ENCODE data around the gene COL26A1. TPM values are rescaled to one million over a fixed set of nuclear protein-coding genes. Genes with fewer than 3 reads are reported as not detected.
A peak's percentile ranks its signal among the peaks of the same experiment; 100 is the strongest.

The COL26A1 gene
- total RNA-seq, 1 experiment from 2014 or later, result not detected

DNA sequence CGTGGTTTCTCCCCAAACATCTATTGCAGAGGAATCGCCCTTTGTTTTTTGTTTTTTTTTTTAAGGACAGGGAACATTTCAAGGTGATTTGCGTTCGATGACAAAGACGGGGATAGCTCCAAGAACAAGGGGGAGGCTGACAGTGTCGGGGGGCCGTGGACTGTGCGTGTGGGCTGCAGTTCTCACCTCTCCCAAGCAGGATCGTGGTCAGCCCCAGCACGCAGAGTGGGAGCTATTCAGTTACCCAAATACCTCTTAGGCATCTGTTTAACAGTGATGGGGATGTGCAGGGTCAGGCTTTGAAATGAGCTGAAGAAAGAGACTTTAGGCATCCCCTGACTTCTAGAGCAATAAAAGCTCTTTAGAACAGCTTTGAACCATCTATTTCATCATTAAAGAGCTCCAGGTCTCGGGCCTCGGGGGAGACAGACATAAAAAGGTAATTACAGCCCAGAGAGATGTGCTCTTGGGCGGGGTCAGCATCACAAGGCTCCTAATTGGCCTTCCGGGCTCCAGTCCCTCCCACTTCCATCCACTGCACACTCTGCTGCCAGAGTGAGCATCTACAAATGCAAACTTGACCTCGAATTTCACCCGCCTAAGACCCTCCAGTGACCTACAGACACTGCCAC lies 169.2 kb downstream of the COL26A1 start:
- H3K9me3 ChIP-seq (ENCODE audit: low read length), result no peaks in the 10 kb centered on the region
- no peaks in the 10 kb centered on the region for H3K27me3 ChIP-seq (ENCODE audit: low read length)
- no peak overlapping the region for H3K4me2 ChIP-seq (ENCODE audit: low read depth, low read length, poor library complexity, severe bottlenecking)
- H3K79me2 ChIP-seq (ENCODE audit: low read length), result no peaks in the 10 kb centered on the region
- H3K4me1 ChIP-seq (ENCODE audit: low read length), result peaks cover 21% of the 10 kb centered on the region
- no peak overlapping the region for H3K4me3 ChIP-seq (ENCODE audit: low read length)
- H3K9ac ChIP-seq (ENCODE audit: low read length), result no peak overlapping the region
- peak; percentile 77 for DNase-seq
- no peaks in the 10 kb centered on the region for H3K36me3 ChIP-seq (ENCODE audit: insufficient read depth, low read length)
- no peak overlapping the region for H3K27ac ChIP-seq (ENCODE audit: low read length)
- no peak overlapping the region for H2AFZ ChIP-seq (ENCODE audit: low read length)
- H3K9me2 ChIP-seq (replicated peaks; ENCODE audit: insufficient read depth, low read length), result no peaks in the 10 kb centered on the region
- H4K20me1 ChIP-seq (ENCODE audit: insufficient read depth, low read depth, low read length), result no peaks in the 10 kb centered on the region

DNA sequence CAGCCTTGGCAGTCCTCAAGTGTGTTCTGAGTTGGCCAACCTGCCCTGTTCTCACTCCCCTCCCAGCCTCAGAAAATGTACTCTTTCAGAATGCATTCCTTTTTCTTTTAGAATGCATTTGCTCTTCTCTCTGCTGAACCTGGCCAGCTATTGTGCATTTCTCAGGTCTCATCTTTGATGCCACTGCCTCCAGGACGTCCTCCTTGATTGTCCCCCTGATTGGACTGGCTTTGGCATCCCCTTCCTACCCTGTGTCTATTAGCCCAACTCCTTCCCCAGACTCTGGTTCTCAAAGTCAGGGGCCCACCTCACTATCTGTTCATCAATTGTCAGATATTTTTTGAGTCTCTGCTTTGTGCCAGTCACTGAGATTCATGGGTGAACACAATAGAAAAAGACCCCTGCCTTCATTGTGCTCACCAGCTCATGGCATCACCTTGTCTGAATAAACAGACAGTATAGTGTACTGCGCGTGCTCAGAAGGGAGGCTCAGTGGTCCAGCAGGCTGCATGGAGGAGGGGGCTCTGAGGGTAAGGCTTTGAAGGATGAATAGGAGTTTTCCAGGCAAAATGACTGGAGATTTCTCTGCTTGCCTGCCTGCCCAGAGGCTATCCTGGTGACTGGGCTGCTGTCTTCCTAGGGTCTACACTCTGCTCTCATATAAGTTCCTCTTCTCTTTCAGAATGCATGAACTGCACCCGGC lies 169.9 kb downstream of the COL26A1 start:
- no peak overlapping the region for H3K27ac ChIP-seq (ENCODE audit: low read length)
- H4K20me1 ChIP-seq (ENCODE audit: insufficient read depth, low read depth, low read length), result no peaks in the 10 kb centered on the region
- no peak overlapping the region for H3K9ac ChIP-seq (ENCODE audit: low read length)

DNA sequence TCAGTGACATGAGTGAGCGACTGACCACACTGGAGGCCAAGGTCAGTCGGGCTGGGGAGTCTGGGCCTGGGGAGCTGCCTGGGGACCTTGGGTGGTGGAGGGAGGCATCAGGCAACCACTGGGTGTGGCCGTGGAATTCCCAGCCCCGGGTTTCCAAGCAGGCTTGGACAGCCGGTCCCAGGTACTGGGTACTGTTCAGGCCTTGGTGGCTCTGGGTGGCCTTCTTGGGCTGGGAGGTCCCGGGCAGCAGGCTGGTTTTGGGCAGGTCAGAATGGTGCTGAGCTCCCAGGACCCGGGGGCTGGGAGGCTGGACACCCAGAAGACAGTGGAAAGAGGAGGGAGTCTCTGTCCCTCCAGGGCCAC lies 170.4 kb downstream of the COL26A1 start:
- no peak for DNase-seq
- H3K4me3 ChIP-seq (ENCODE audit: low read length), result no peak overlapping the region
- no peak overlapping the region for H3K9ac ChIP-seq (ENCODE audit: low read length)
- H4K20me1 ChIP-seq (ENCODE audit: insufficient read depth, low read depth, low read length), result no peaks in the 10 kb centered on the region
- H3K79me2 ChIP-seq (ENCODE audit: low read length), result no peaks in the 10 kb centered on the region
- H2AFZ ChIP-seq (ENCODE audit: low read length), result no peak overlapping the region
- peaks cover 21% of the 10 kb centered on the region for H3K4me1 ChIP-seq (ENCODE audit: low read length)
- no peaks in the 10 kb centered on the region for H3K9me3 ChIP-seq (ENCODE audit: low read length)
- H3K27me3 ChIP-seq (ENCODE audit: low read length), result no peaks in the 10 kb centered on the region
- no peaks in the 10 kb centered on the region for H3K36me3 ChIP-seq (ENCODE audit: insufficient read depth, low read length)
- no peaks in the 10 kb centered on the region for H3K9me2 ChIP-seq (replicated peaks; ENCODE audit: insufficient read depth, low read length)
- no peak overlapping the region for H3K4me2 ChIP-seq (ENCODE audit: low read depth, low read length, poor library complexity, severe bottlenecking)
- no peak overlapping the region for H3K27ac ChIP-seq (ENCODE audit: low read length)

More for the DNA sequence above, 169.9 kb downstream of the COL26A1 start:
- no peaks in the 10 kb centered on the region for H3K9me2 ChIP-seq (replicated peaks; ENCODE audit: insufficient read depth, low read length)
- no peaks in the 10 kb centered on the region for H3K36me3 ChIP-seq (ENCODE audit: insufficient read depth, low read length)
- H3K9me3 ChIP-seq (ENCODE audit: low read length), result no peaks in the 10 kb centered on the region
- H3K4me1 ChIP-seq (ENCODE audit: low read length), result peaks cover 21% of the 10 kb centered on the region
- no peak for DNase-seq
- H3K79me2 ChIP-seq (ENCODE audit: low read length), result no peaks in the 10 kb centered on the region
- no peak overlapping the region for H3K4me3 ChIP-seq (ENCODE audit: low read length)
- H3K4me2 ChIP-seq (ENCODE audit: low read depth, low read length, poor library complexity, severe bottlenecking), result no peak overlapping the region
- H3K27me3 ChIP-seq (ENCODE audit: low read length), result no peaks in the 10 kb centered on the region
- no peak overlapping the region for H2AFZ ChIP-seq (ENCODE audit: low read length)

DNA sequence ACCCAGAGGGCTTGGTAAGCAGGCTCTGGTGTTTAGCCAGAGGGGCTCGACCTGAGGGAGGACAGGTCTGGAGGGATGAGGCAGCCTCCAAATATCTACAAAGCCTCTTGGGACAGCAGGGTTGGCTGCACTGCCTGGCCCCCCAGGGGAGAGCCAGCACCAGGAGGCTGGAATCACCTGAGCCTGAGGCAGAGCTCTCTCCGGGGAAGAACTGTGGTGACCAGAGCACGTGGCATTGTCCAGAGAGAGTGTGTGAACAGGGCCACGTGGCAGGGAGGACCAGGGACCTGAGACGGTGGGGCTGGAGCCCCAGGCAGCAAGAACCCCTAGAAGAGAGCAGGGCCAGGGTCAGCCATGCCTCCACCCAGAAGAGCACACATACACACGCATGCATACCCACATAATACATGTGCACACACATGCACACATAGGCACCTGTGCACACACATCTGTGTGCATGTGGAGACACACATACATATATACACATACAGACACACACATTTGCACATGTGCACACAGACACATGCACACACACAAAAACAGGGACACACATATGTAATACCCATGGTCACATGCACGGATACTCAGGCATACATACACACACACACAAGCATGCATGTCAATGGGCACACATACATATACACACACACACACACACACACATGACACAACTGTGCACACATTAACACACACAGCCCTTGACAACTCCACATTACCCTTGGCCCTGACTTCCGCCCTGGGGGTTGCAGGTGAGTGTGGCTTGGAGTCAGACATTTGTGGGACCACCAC lies 171.5 kb downstream of the COL26A1 start:
- no peaks in the 10 kb centered on the region; the same call in 1 of the 2 replicates for H4K20me1 ChIP-seq (ENCODE audit: insufficient read depth, low read depth, low read length)
- H3K27me3 ChIP-seq (ENCODE audit: low read length), result no peaks in the 10 kb centered on the region
- H3K9ac ChIP-seq (ENCODE audit: low read length), result no peak overlapping the region
- H3K4me3 ChIP-seq (ENCODE audit: low read length), result no peak overlapping the region
- H3K27ac ChIP-seq (ENCODE audit: low read length), result no peak overlapping the region
- no peaks in the 10 kb centered on the region for H3K36me3 ChIP-seq (ENCODE audit: insufficient read depth, low read length)
- H3K4me2 ChIP-seq (ENCODE audit: low read depth, low read length, poor library complexity, severe bottlenecking), result no peak overlapping the region
- H3K9me2 ChIP-seq (replicated peaks; ENCODE audit: insufficient read depth, low read length), result no peaks in the 10 kb centered on the region
- no peaks in the 10 kb centered on the region for H3K79me2 ChIP-seq (ENCODE audit: low read length)
- H3K4me1 ChIP-seq (ENCODE audit: low read length), result peaks cover 21% of the 10 kb centered on the region
- DNase-seq, result no peak
- peak overlapping the region; percentile 56; the same call in 1 of the 2 replicates for H2AFZ ChIP-seq (ENCODE audit: low read length)
- H3K9me3 ChIP-seq (ENCODE audit: low read length), result no peaks in the 10 kb centered on the region

DNA sequence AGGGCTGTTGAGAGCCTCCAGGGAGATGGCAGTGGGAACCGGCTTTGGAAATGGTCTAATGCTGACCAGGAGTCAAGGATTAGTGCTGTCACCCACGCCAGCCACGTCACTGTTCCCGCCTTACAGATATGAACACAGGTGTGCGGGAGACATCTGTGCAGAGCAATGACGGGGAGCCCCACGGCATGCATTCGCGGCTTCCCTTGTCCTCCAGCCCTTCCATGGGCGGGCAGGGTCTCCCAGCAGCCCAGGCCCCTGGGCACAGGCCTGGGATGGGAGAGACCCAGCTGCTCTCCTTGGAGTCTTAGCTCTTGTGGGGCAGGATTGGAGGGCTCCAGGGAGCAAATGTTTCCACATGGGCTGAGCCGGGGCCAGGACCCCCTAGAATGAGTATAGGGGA lies 172.2 kb downstream of the COL26A1 start:
- H3K4me1 ChIP-seq (ENCODE audit: low read length), result peaks cover 21% of the 10 kb centered on the region
- H3K27me3 ChIP-seq (ENCODE audit: low read length), result no peaks in the 10 kb centered on the region
- no peak overlapping the region for H2AFZ ChIP-seq (ENCODE audit: low read length)
- H3K27ac ChIP-seq (ENCODE audit: low read length), result no peak overlapping the region
- H3K9ac ChIP-seq (ENCODE audit: low read length), result no peak overlapping the region
- H4K20me1 ChIP-seq (ENCODE audit: insufficient read depth, low read depth, low read length), result no peaks in the 10 kb centered on the region; the same call in 1 of the 2 replicates
- no peaks in the 10 kb centered on the region for H3K9me2 ChIP-seq (replicated peaks; ENCODE audit: insufficient read depth, low read length)
- no peaks in the 10 kb centered on the region for H3K9me3 ChIP-seq (ENCODE audit: low read length)
- no peaks in the 10 kb centered on the region for H3K36me3 ChIP-seq (ENCODE audit: insufficient read depth, low read length)
- H3K4me3 ChIP-seq (ENCODE audit: low read length), result no peak overlapping the region
- no peak overlapping the region for H3K4me2 ChIP-seq (ENCODE audit: low read depth, low read length, poor library complexity, severe bottlenecking)
- H3K79me2 ChIP-seq (ENCODE audit: low read length), result no peaks in the 10 kb centered on the region
- no peak for DNase-seq

DNA sequence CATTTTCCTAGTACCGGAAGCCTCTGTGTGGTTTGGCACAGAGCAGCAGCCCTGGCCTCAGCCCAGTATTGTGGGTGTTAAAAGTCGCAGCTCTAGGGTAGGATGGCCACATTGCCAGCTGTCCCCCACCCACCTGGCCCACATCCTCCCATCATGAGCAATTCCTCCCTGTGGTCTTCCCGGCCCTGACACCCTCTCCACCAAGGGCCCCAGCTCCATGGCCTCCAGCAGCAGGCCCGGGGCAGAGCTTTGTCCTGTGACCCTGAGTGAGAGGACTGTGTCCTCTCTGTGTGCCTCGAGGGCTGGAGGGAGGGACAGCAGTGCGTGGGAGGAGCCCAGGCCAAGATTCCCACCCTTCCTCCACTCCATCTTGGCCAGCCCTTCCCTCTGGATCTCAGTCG lies 172.7 kb downstream of the COL26A1 start:
- H3K4me1 ChIP-seq (ENCODE audit: low read length), result peaks cover 21% of the 10 kb centered on the region
- no peaks in the 10 kb centered on the region for H3K79me2 ChIP-seq (ENCODE audit: low read length)
- H3K27ac ChIP-seq (ENCODE audit: low read length), result no peak overlapping the region
- DNase-seq, result no peak
- H2AFZ ChIP-seq (ENCODE audit: low read length), result no peak overlapping the region
- no peaks in the 10 kb centered on the region for H3K9me2 ChIP-seq (replicated peaks; ENCODE audit: insufficient read depth, low read length)
- H4K20me1 ChIP-seq (ENCODE audit: insufficient read depth, low read depth, low read length), result no peaks in the 10 kb centered on the region; the same call in 1 of the 2 replicates
- no peaks in the 10 kb centered on the region for H3K27me3 ChIP-seq (ENCODE audit: low read length)
- no peak overlapping the region for H3K4me3 ChIP-seq (ENCODE audit: low read length)
- H3K9me3 ChIP-seq (ENCODE audit: low read length), result no peaks in the 10 kb centered on the region
- H3K9ac ChIP-seq (ENCODE audit: low read length), result no peak overlapping the region
- no peak overlapping the region for H3K4me2 ChIP-seq (ENCODE audit: low read depth, low read length, poor library complexity, severe bottlenecking)
- H3K36me3 ChIP-seq (ENCODE audit: insufficient read depth, low read length), result no peaks in the 10 kb centered on the region

DNA sequence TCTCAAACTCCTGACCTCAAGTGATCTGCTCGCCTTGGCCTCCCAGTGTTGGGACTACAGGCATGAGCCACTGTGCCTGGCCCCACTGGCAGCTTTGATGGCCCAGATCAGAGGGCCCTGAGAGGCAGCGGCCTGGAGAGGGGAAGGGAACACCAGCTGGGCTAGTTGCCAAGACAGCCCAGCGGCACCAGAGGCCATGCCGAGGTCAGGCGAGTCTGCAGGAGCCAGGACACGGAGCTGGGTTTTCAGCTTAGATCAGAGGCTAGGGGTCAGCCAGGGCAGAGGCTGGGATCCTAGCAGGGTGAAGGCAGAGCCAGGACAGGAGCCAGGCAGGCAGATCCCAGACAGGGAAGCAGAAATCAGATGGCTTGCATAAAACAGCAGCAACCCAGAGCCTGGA lies 173.6 kb downstream of the COL26A1 start:
- no peak overlapping the region for H3K4me2 ChIP-seq (ENCODE audit: low read depth, low read length, poor library complexity, severe bottlenecking)
- no peaks in the 10 kb centered on the region; the same call in 1 of the 2 replicates for H4K20me1 ChIP-seq (ENCODE audit: insufficient read depth, low read depth, low read length)
- no peak overlapping the region for H3K4me3 ChIP-seq (ENCODE audit: low read length)
- H3K9ac ChIP-seq (ENCODE audit: low read length), result no peak overlapping the region
- no peak overlapping the region for H3K27ac ChIP-seq (ENCODE audit: low read length)
- no peaks in the 10 kb centered on the region for H3K79me2 ChIP-seq (ENCODE audit: low read length)
- no peak for DNase-seq
- H2AFZ ChIP-seq (ENCODE audit: low read length), result no peak overlapping the region
- H3K9me3 ChIP-seq (ENCODE audit: low read length), result no peaks in the 10 kb centered on the region
- H3K36me3 ChIP-seq (ENCODE audit: insufficient read depth, low read length), result no peaks in the 10 kb centered on the region
- no peaks in the 10 kb centered on the region for H3K9me2 ChIP-seq (replicated peaks; ENCODE audit: insufficient read depth, low read length)
- no peaks in the 10 kb centered on the region for H3K27me3 ChIP-seq (ENCODE audit: low read length)
- peaks cover 21% of the 10 kb centered on the region for H3K4me1 ChIP-seq (ENCODE audit: low read length)

DNA sequence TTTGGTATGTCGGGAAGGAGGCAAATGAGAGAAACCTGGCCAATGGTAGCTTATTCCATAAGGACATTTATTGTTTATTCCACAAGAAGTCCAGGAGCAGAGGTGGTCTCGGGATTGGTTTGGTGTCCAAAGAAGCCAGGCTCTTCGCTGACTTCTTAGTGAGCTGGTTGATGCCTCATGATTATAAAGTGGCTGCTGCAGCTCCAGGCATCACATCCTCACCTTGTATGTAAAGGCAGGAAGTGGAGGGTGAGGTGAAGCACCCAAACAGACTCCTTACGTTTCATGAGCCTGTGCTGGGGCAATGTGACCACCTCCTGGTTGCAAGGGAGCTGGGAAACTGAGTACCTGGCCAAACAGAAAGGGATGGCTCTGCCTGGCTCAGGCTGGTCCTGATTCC lies 174.0 kb downstream of the COL26A1 start:
- peaks cover 16% of the 10 kb centered on the region for H3K4me1 ChIP-seq (ENCODE audit: low read length)
- H3K27me3 ChIP-seq (ENCODE audit: low read length), result no peaks in the 10 kb centered on the region
- no peaks in the 10 kb centered on the region for H3K9me2 ChIP-seq (replicated peaks; ENCODE audit: insufficient read depth, low read length)
- H2AFZ ChIP-seq (ENCODE audit: low read length), result no peak overlapping the region
- no peak overlapping the region for H3K27ac ChIP-seq (ENCODE audit: low read length)
- H3K79me2 ChIP-seq (ENCODE audit: low read length), result no peaks in the 10 kb centered on the region
- H3K36me3 ChIP-seq (ENCODE audit: insufficient read depth, low read length), result no peaks in the 10 kb centered on the region
- no peak overlapping the region for H3K9ac ChIP-seq (ENCODE audit: low read length)
- no peak overlapping the region for H3K4me2 ChIP-seq (ENCODE audit: low read depth, low read length, poor library complexity, severe bottlenecking)
- DNase-seq, result no peak
- H3K9me3 ChIP-seq (ENCODE audit: low read length), result no peaks in the 10 kb centered on the region
- H4K20me1 ChIP-seq (ENCODE audit: insufficient read depth, low read depth, low read length), result no peaks in the 10 kb centered on the region; the same call in 1 of the 2 replicates
- H3K4me3 ChIP-seq (ENCODE audit: low read length), result no peak overlapping the region

Measured in Karpas-422 (cell line).